GM19099 (cell line): Measurements from ENCODE around the gene H2BK1.

Source experiments
- POLR2A ChIP-seq: IDR thresholded peaks from 3 replicates; pipeline ENCODE4 v1.6.1; 2011; ENCODE audit warnings: low read depth; ENCODE audit not compliant: insufficient read length; ENCODE audit errors: extremely low read depth

The H2BK1 gene

DNA sequence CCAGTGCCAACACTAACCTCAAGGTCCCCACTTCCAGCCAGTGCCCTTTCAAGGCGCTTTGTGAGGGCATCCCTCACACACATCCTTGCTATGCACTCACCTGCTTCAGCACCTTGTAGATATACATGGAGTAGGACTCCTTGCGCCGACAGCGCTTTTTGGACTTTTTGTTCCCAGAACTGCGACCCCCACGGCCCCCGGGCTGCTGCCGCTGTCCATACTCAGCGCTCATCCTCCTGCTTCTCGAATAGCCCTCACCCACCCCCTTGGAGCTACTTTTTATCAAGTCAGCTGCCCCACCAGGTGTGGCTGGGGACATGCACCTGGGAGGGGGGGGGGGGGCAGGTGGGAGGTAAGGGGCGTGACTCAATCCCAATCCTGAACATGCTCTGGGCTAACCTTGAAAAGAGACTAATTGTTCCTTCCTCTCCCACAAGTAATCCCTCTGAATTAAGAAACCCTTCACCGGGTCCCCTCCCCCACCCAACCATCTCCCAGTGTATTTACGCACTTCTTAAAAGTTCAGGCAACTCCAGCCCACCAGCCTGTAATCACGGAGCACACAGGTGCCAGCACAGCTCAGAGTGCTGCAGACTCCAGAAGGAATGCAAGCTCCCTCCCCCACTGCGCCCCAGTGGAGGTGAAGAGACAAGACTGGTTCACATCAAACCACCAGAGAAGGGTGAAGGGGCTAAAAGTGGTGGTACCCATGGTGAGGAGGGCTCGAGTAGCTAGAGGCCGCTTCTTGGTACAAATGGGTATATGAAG lies at the start of gene H2BK1:
Gene H2BK1 (minus strand): TSS at position 402 of the 768 bp plus-strand sequence. CDS start 170 bp downstream, at position 232.
- TF ChIP-seq POLR2A, result no peak

DNA sequence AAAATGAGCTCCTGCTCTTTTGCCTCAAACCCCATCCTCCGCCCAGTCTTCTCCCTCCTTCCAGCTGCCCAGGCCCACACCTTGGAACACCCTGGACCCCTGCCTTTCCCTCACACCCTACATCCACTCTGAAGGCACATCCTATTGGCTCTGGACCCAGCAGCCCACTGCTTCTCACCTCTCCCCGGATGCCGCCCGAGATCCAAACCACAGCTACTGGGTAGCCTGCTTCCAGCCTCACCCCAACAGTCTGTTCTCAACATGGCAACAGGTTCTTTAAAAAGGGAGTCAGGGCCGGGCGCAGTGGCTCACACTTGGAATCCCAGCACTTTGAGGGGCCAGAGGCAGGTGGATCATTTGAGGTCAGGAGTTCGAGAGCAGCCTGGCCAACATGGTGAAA lies 47.7 kb upstream of the H2BK1 start:
- TF ChIP-seq POLR2A, result no peak

DNA sequence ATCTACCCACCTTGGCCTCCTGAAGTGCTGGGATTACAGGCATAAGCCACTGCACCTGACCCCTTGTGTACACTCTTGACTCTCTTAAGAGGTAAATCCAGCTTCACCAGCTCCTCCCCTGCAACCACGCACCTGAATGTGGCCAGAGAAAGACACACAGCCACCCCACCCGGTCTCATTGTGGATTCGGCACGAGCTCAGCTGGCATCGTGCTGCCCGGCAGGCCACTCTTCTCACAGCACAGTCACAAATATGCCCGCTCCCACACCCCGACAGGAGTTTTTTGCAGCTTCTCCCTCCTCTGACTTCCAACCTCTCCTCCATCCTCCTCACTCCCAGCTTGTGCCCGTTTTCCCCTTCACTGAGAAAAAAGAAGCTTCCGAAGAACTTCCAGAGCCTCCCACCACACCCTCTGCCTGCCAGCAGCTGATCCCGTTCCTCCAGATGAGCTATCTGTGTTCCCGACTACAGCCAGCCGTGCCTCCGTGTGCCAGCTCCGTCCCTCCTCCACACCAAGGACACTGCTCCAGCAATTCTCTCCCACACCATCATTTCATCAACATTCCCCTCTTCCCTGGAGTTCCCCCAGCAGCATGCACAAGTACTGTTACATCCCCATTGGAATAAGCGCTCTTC lies 46.2 kb upstream of the H2BK1 start:
- no peak for TF ChIP-seq POLR2A

DNA sequence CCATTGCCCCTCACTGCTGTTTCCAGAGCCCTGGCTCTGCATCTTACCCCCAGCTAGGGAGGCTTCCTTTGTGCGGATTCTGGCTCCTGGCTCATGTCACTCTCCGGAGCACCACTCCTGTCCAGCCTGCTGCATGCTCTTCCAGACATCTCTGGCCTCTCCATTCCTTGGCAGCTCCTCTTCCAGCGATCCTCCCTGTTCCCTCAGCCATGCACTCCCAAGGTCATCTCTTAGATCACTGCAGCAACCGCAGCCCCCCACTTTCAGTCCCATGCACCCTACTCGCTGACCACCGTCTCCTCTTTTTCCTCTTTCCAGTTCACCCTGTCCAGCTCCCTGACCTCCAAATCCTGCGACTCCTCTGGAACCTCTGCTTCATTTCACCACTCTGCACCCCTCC lies 45.1 kb upstream of the H2BK1 start:
- TF ChIP-seq POLR2A, result no peak

DNA sequence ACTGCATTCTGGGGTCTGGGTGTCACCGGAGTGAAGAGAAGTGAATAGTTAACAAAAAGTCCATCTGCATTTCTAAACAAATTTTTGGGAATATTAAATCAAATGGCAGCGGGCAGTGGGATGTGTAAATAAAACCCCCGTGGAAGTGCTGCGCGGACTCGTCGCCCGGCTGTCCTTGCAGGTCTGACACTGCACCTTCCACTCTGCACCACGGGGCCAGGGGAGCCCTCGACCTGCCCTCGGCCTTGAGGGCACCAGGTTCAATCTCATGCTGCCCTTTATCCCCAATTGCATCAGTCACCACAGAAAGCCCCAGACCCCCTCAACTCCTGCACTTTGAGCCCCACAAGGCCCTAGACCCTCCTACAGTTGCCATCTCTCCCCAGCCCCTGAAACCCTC lies 44.6 kb upstream of the H2BK1 start:
- TF ChIP-seq POLR2A, result no peak

GRCh38 chr7:151254316-151254715 lies 44.0 kb upstream of the H2BK1 start:
- no peak for TF ChIP-seq POLR2A

DNA sequence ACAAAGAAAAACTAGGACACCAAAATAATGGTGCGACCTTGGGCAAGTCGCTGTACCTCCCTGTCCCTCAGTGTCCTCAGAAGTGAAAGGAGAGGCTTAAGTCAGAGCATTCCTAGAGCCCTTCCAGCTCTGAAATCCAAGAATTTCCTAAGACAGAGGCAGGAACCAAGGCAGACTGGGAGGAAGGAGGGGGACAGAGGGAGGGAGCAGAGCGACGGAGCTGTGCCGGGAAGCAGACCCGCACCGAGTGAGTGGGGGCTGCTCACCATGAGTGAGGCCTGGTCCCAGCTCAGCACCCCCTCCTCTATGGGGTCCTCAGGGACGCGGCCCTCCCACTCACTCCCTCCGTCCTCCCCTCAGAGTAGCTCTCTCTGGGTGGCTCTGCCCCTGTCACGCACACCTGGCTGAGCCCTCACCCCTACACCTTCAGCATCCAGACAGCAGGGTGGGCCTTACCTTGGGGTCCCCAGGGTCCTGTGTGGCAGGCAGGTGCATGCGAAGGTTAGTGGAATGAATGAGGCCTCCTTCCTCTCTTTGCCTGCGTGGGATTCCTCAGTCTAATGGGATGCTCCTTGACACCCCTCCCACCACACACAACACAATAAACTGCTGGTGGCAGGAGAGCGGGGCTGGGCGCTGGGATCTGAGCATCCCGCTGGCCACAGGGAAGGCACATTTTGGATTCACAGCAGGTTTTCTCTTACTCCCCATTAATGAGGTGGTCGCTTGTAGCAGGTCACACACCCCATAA lies 42.8 kb upstream of the H2BK1 start:
- no peak for TF ChIP-seq POLR2A

DNA sequence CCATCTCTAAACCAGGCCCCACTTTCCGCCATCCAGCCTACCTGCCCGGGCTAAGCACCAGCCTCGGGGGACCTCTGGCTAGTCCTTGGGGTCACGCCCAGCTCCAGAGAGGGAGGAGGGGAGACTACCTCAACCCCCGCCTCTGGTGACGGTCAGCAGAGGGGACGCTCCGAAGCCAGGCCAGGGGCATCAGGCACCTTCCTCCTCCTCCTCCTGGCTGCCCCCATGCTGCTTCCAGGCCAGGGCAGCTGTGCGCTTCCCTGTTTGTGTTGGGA lies 42.2 kb upstream of the H2BK1 start:
- TF ChIP-seq POLR2A, result no peak

DNA sequence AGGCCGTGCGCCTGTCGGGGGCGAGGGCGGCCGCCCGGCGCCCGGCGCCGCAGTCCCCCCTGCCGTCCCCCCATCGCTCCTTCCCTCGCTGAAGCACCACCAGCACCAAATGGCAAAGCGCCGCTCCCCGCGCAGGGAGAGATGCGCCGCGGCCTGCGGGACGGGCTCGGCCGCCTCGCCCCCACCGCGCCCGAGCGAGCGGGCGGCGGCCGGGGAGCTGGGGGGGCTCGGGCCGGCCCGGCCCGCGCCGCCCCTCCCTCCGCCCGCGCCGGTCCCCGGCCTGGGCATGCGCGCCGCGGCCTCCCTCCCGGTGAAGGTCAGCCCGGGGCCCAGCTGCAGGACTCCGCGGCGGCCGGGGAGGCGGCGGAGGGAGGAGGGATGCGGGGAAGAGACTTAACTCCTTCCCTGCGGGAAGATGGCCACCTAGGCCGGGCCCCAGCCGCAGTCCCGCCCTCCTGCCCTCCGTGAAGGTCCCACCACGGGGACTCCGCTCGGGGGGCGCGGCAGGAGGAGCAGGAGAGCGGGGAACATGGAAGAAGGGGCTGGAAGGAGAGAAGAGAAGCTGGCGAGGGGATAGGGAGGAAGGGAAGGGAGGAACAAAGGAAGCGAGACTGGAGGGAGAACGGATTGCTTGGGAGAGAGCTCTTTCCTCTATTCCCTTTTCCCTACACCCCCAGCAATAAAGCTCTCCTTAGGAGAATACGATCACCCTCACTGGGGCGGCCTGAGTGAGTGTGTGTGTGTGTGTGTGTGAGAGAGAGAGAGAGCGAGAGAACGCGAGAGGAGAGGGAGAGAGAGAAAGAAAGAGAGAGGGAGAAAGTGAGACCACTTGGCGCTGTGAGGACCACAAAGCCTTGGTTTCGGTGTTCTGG lies 41.6 kb upstream of the H2BK1 start:
- no peak for TF ChIP-seq POLR2A

DNA sequence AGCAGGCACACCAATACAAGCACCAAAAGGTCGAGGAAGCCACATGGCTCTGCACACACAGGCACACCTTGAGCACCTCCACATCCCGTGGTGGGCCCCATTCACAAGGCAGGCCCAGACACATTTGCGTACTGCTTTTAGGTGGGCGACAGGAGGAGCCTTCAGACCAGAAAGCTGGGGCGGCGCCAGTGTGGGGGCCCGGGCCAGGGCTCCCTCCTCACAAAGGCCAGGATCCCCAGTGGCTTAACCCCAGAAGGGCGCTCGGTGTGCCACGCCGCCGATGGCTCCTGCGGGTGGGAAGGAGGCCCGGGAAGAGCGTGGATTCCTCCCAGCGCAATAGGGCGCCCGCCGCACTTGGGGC lies 41.0 kb upstream of the H2BK1 start:
- TF ChIP-seq POLR2A, result no peak

DNA sequence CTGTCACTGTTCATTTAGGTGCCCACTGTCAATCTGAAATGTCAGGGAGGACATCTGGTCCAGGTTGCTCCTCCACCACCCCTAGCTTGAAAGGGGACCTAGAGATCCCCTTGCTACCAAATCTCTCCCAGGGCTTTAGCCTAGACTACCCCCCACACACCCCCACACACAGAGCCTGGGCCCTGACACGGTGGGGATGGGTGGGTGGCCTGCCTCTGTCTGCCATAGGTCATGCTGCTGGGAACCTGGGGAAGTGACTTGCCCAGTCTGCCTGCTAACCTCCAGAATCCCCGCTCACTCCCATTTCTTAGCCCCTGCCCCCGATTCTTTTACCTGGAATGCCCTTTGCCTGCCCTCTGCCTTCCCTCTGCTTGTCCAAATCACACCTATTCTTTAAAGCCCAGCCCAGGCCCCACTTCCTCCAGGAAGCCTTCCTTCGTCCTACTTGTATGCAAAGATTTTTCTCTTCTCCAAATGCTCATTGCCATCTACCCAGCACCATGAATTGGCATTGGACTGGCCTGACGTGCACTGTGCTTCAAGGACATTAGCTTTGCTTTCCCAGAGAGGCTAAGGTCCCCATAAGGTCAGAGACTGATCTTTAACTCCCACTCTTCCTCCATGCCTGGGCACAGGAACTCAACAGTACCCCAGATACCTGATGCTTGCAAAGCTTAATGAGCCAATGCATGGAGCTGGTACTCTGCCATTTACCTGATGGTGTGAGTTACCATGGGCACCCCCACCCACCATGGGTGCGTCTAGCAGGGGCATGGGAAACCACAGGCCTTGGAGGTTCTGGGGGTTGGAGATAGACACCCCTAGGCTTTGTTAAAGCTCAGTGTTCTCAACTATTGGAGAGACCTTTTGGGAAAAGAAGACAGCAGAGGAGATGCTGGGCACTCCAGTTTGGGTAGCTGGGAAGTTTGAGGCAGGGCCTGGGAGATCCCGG lies 40.2 kb upstream of the H2BK1 start:
- TF ChIP-seq POLR2A, result no peak

- no peak for TF ChIP-seq POLR2A
Observed at GRCh38 chr7:151249732-151250072, 39.4 kb upstream of the H2BK1 start.

- no peak for TF ChIP-seq POLR2A
Observed at GRCh38 chr7:151249034-151249731, 38.9 kb upstream of the H2BK1 start.
